GM21619 (cell line): ENCODE results near the gene ZSWIM6.

Experiments
- ATAC-seq: cut with Tn5 transposase; IDR thresholded peaks from one replicate; pipeline ENCODE4 v1.9.1; 2021; ENCODE audit not compliant: unreplicated experiment

The ZSWIM6 gene

DNA sequence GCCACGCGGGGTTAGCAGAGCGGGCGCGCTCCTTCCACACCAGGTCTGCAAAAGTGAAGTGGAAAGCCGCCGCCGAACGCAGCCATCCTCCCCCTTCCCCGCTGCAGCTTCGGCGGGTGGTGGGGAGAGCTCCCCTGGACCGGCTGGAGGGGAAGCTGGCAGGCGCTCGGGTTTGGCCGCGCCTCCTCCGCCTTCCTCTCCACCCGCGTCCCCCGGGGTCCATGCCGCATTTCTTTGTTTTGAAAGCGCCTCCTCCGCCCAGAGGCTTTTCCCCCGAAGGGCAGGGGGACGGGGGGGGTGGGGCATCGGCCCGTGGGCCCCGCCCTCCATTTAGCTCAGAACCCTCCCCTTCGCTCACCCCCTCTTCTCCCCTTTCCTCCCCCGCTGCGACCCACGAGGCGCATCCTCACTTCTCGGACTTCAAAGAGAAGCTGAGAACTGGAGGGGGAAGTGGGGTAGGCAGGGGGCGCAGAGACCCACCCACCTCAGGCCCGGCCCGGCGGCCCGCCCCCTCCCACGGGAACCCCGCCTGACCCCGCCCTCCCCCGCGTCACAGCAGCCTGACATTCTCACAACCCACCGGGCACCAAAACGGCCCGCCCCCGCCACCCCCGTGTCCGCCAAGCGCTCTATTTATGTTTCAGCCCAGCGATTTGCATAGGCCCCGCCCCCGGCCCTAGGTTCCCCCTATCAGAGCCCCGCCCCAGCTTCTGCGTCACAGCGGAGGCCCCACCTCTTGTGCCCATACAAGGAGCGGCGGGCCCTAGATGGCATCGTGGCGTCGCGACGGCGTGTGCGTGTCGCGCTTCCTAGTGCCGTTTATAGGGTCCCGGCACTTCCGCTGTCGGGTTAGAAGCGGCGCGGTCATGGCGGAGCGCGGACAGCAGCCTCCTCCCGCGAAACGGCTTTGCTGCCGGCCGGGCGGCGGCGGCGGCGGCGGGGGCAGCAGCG is at the start of gene ZSWIM6:
ZSWIM6 (plus strand) TSS at position 852 of the 951 bp plus-strand sequence; CDS start at position 867, 15 bp downstream.
- peak; percentile 63 for ATAC-seq

- no peak for ATAC-seq
These were observed 48.6 kb upstream of the ZSWIM6 start for GRCh38 chr5:61283471-61283870.

GRCh38 chr5:61285531-61285930 is 46.5 kb upstream of the ZSWIM6 start:
- no peak for ATAC-seq

GRCh38 chr5:61286446-61287132 is 45.5 kb upstream of the ZSWIM6 start:
- no peak for ATAC-seq

DNA sequence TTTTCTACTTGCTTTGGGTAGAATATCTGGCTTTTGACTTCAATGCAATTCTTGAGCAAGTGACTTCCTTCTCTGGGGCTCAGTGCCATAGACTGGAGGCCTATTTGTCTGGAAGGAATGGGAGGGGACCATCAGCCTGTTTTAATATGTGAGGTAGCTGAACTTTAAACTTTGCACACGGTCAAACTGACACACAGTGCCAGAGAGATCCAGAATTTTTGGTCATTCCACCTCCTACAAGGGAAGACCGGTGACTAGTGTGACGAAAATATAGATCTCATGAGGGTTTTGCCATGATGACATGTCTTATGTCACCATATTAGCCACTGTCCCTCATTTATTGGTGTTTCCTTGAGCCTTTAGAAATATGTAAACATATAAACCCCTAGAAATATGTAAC is 44.6 kb upstream of the ZSWIM6 start:
- no peak for ATAC-seq

DNA sequence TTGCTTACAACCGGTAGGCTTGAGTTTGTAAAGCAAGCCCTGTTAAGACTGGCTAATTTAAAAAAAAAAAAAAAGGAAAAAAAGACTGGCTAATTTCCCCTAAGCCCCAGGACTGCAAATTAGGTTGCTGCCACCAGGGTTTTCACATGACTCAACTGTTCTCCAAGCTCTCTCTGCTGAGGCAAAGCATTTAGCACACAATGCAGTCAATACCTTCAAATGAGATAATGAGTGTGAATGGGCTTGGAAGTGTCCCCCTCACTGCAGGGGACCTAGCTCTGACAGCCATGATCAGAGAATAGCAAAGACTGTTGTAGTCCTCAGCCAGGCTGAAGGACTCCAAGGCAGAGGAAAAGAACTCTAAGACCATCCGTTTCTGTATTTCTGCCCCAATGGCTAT is 42.8 kb upstream of the ZSWIM6 start:
- ATAC-seq, result no peak

- ATAC-seq, result no peak
These were observed 42.3 kb upstream of the ZSWIM6 start for GRCh38 chr5:61289669-61290306.

- no peak for ATAC-seq
These were observed 41.3 kb upstream of the ZSWIM6 start for GRCh38 chr5:61290791-61291210.

GRCh38 chr5:61292062-61292657 is 39.9 kb upstream of the ZSWIM6 start:
- no peak for ATAC-seq

GRCh38 chr5:61293071-61293470 is 39.0 kb upstream of the ZSWIM6 start:
- no peak for ATAC-seq

DNA sequence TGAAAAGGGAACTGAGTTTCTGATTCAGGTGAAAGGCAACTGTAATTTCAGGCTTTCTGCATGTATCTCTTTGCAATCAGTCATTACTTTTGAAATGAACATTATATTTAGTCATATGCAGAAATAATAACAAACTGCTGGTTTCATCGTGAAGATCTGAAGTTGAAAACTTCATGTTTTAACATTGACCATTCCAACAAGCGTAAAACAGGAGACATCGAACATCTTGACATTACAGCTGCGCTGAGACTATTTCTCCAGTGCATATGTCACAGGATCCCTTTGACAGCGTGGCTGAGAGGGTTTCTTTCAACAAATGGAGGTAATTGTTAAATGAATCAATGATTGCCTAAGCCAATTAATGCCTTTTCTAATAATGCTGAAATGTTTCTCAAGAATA is 38.2 kb upstream of the ZSWIM6 start:
- no peak for ATAC-seq

- ATAC-seq, result no peak
These were observed 36.7 kb upstream of the ZSWIM6 start for GRCh38 chr5:61295365-61295764.

DNA sequence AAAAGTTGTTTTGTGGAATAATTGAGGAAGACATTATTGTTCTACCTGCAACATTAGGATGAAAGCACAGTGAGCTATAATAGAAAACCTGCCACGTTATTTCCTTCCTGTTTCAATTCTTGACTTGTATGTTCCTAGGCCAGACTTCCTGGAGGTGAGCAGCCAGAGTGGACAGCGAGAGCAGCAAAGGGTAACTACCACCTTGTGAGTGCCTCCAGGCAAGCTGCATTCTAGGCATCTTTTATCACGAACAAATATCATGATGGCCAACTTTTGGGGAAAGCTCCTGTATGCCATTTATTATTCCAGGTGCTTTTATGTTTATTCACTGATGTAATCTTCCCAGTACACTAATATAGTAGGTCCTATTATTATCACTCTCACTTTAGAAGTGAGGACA is 34.0 kb upstream of the ZSWIM6 start:
- ATAC-seq, result no peak

- no peak for ATAC-seq
These were observed 33.5 kb upstream of the ZSWIM6 start for GRCh38 chr5:61298580-61298979.

- ATAC-seq, result no peak
These were observed 32.8 kb upstream of the ZSWIM6 start for GRCh38 chr5:61299261-61299681.

- no peak for ATAC-seq
These were observed 30.5 kb upstream of the ZSWIM6 start for GRCh38 chr5:61301341-61302199.

DNA sequence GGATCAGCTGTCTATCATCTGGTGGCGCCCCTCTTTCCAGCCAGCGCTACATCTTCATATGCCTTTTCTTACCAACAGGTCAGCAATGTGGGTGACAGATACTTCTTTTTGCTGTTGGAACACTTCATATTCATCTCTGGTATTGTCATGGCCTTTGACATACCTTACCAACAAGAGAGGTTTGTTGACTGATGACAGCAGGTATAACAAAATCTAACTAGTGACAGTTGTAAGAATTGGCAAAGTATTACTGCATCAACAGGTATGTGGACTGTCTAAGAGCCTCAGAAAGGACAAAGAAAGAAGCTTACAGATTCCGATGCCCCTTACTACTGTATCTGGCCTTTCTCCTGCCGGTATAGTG is 29.9 kb upstream of the ZSWIM6 start:
- no peak for ATAC-seq

GRCh38 chr5:61303346-61303745 is 28.7 kb upstream of the ZSWIM6 start:
- ATAC-seq, result peak; percentile 42

DNA sequence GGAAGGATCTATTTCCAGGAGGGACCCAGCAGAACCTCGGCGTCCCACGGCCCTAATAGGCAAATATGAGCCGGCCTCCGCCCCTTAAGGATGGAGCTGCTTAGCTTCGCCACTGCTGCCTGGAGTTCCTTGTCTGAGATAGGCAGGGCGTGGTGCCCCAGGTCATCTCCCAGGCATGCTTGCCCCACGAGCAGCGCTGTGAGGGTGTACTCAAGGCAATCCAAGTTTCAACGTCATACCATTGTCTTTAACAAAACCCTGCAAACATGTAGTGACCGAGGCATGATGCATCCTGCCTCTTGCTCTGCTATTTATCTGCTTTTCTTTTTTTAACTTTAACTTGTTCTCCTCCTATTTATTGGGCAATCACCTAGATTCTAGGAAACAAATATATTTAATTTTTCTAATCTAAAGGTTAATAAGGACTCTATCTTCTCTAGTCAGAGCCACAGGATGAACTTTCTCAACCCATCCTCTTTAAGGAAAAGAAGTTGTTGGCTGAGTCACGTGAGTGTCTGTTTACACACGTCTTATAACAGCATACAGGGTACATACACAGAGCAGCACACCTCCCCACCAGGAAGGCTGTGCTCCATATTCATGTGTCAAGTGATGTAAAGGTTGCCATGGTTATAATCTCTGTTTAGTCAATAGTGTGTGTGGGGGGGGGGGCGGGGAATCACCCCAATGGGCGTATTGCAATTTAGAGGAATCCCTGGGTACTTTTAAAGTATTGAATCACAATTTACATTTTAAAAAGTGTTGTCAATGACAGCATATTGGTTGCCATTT is 27.3 kb upstream of the ZSWIM6 start:
- ATAC-seq, result no peak
